NCI-H345 (cell line): ENCODE data around the gene LCE1D.

Source experiments
- DNase-seq: peaks from one replicate; lab custom pipeline; 2025; lab: John Stamatoyannopoulos, UW

LCE1D gene

DNA sequence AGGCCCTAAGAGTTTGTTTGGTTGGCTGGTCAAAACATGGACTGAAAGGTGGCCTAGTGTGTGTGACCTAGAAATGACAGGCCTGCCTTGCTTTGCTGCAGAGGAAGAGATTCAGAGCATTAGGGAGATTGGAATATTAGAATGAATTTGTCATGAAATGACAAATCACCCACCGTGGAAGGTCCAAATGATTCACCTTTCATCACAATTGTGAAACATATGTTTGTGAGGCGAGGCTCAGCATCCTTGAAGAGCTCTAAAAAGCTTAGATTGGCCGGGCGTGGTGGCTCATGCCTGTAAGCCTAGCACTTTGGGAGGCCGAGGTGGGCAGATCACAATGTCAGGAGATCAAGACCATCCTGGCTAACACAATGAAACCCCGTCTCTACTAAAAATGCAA is 20.8 kb downstream of the LCE1D start:
- DNase-seq, result no peak

DNA sequence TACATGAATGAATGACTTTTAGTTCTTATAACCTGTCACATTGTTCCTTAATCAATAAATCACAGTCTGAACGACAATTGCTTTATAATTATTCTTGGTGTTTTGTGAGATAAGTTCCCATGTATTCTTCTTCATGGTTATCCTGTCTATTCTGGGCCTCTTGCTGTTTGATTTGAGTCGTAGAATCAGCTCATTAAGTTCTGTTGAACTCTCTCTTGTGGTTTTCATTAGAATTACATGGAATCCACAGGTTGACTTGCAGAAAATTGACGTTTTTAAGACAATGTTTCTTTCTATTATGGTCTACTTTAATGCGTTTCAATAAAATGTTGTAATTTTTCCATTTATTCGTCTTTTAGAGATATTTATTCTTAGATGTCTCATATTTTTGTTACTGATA is 26.8 kb downstream of the LCE1D start:
- no peak for DNase-seq

DNA sequence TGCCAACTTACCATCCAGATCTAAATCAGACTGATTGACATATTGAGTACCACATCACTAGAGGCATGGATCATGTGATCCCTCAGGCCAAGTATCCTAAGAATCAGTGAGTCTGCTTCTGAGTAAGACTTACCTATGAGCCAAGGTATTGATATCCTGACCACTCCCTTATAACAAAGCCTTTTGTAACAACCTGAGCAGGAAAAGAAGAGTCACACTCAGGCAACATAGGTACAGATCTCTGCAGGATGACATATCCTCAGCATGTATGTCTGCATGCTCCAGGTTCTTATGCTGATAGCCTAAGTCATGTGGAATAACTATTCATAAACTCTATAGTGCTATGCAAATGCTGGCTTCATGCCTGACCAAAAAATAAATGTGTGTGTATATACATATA is 28.4 kb downstream of the LCE1D start:
- DNase-seq, result no peak

DNA sequence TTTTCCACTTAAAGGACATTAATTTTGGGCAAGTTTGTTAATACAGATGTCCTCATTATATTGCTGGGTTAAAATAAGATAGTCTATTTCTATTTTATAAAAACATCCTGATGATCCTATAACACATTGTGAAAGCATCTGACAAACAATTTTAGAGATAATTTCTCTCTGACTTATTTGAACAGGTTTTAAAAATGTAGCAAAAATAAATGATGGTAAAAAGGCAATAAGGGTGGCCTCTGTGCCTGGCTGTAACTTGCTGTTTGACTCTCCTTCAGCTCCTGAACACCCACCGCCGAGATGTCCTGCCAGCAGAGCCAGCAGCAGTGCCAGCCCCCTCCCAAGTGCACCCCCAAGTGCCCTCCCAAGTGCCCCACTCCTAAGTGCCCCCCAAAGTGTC is 30.7 kb downstream of the LCE1D start, which contains the start of gene LCE1A:
Gene LCE1A (plus strand): TSS at position 301 of the 400 bp plus-strand sequence. CDS start 0 bp downstream, at position 301.
- DNase-seq, result no peak

DNA sequence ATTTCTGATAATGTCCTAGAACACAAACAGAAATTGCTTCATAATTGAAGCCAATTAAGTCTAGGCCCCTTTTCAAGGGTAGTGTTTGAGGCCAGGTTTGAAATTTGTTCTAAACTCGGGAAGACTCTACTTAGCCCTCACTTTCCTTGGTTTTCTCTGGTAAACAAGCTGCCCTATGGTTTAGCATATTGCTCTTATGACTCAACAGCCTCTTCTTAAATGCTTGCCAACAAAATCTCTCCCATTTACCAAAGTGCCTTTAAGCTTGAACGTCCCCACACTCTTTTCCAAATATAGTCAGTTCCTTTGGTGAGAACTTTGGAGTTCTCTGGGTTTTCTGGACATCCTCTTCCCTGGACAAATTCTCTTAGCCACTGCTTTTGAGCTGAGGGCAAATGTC is 40.3 kb downstream of the LCE1D start:
- DNase-seq, result no peak

DNA sequence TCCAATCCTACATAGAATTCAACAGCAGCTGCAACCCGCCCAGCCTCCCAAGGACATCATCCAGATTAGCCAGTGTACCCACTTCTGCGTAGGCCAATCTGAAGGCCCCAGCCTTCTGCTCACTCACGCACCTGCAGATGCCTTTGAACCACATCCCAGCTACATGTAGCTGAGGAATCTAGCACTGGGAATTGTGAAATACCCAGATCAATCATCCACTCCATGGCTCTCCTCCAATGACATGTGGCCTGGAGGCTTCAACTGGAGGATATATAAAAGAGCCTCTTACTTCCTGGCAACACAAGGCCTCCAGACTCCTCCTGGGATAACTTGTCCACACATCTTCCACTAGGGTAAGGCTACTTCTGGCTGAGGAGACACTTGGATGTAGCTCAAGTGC is 46.0 kb downstream of the LCE1D start, which contains the start of gene LCE6A:
Gene LCE6A (plus strand): TSS at position 301 of the 400 bp plus-strand sequence. CDS start 665 bp downstream, outside the sequence.
- DNase-seq, result no peak
